HEK293T (cell line): ENCODE results near the gene SCML2.
"Not testable (repeated sequence)": the region's sequence is repeated elsewhere in the genome, so short reads cannot be mapped to it uniquely, and the experiment has no call there.

ENCODE experiments used
- CTCF ChIA-PET: fragments of 350-600 bp; formaldehyde crosslinking; extraction: SDS; loops from one replicate; lab custom pipeline; 2021; ENCODE audit warnings: antibody characterized with exemption, inconsistent platforms; lab: Yijun Ruan, JAX
- POLR2A ChIA-PET: fragments of 350-600 bp; formaldehyde crosslinking; extraction: SDS; loops from one replicate; lab custom pipeline; 2020; ENCODE audit warnings: antibody characterized with exemption, inconsistent platforms; lab: Yijun Ruan, JAX
- DNase-seq: peaks from one replicate; pipeline ENCODE4 v3.0.0; 2012; ENCODE audit warnings: mixed read lengths; ENCODE audit errors: extremely low spot score
- ARNT ChIP-seq: fragments of 450-650 bp; IDR thresholded peaks from 2 replicates; pipeline ENCODE4 v1.6.1; 2017; ENCODE audit warnings: mild to moderate bottlenecking
- BHLHE40 ChIP-seq: fragments of 450-650 bp; IDR thresholded peaks from 2 replicates; pipeline ENCODE4 v1.6.1; 2016; ENCODE audit warnings: mild to moderate bottlenecking, moderate library complexity, borderline replicate concordance
- CTBP1 ChIP-seq: fragments of 450-650 bp; IDR thresholded peaks from 2 replicates; pipeline ENCODE4 v1.6.1; 2016; ENCODE audit warnings: borderline replicate concordance
- ELF4 ChIP-seq: fragments of 450-650 bp; IDR thresholded peaks from 2 replicates; pipeline ENCODE4 v1.6.1; 2017; ENCODE audit warnings: antibody characterized with exemption
- FOXA1 ChIP-seq: fragments of 450-650 bp; IDR thresholded peaks from 2 replicates; pipeline ENCODE4 v1.6.1; 2016; ENCODE audit warnings: mild to moderate bottlenecking
- FOXK2 ChIP-seq: fragments of 450-650 bp; IDR thresholded peaks from 2 replicates; pipeline ENCODE4 v1.6.1; 2016; ENCODE audit warnings: mild to moderate bottlenecking
- FOXM1 ChIP-seq: fragments of 450-650 bp; IDR thresholded peaks from 2 replicates; pipeline ENCODE4 v1.6.1; 2017; ENCODE audit warnings: mild to moderate bottlenecking, borderline replicate concordance
- HDGF ChIP-seq: fragments of 450-650 bp; IDR thresholded peaks from 2 replicates; pipeline ENCODE4 v1.6.1; 2017; ENCODE audit warnings: antibody characterized with exemption, borderline replicate concordance
- L3MBTL2 ChIP-seq: fragments of 450-650 bp; conservative IDR thresholded peaks from 2 replicates; pipeline ENCODE4 v1.6.1; 2016; ENCODE audit warnings: mild to moderate bottlenecking
- LEF1 ChIP-seq: fragments of 450-650 bp; IDR thresholded peaks from 2 replicates; pipeline ENCODE4 v1.6.1; 2017; ENCODE audit warnings: mild to moderate bottlenecking, borderline replicate concordance
- NFRKB ChIP-seq: fragments of 450-650 bp; IDR thresholded peaks from 2 replicates; pipeline ENCODE4 v1.6.1; 2016; ENCODE audit warnings: mild to moderate bottlenecking, moderate library complexity
- SP1 ChIP-seq: fragments of 450-650 bp; IDR thresholded peaks from 2 replicates; pipeline ENCODE4 v1.6.1; 2017
- SUZ12 ChIP-seq: fragments of 450-650 bp; IDR thresholded peaks from 2 replicates; pipeline ENCODE4 v1.6.1; 2016; ENCODE audit warnings: mild to moderate bottlenecking
- TARDBP ChIP-seq: fragments of 450-650 bp; IDR thresholded peaks from 2 replicates; pipeline ENCODE4 v1.6.1; 2016
- ZNF384 ChIP-seq: fragments of 450-650 bp; IDR thresholded peaks from 2 replicates; pipeline ENCODE4 v1.6.1; 2016
- TF ChIP-seq, protein P1 (sequence below): fragments of 450-650 bp; IDR thresholded peaks from 2 replicates; pipeline ENCODE4 v1.6.1; 2016

Gene SCML2

DNA sequence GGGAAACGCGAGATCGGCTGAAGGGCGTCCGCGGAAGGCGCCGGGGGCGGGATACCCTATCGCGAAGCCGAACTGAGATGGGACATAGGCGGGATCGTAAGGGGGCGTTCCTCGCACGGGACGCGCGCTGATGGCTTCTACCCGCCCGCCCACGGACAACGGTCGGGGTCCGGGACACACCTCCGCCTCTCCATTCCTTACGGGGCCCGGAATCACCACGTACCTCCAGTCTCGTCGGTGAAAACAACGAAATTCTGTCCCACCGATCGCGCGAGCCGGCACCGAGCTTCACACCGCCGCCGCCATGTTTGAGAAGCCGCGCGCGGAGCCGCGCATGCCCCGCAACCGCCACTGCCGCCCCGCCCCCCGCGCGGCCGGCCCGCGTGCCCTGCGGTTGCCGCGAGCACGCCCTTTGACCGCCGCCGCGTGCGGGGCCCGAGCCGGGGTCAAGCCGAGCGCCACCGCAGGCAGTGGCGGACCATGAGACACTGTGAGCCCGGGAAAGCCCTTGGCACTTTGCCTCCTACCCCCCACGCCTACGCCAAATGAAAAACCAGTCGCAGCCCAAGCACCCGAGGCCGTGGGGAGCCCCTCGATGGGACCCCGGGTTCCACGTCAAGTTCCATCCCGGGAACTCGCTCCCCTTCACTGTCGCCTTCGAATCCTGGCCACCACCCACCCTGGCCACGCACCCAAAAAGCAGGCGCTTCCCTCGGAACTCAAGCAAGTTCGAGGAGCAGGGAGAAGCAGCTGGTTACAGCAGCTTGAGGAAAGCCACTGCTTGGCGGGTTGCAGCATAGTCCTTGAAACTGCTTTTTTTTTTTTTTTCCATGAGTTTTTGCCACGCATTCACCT lies at the start of gene SCML2:
TSS of gene SCML2 (minus strand) at position 320 of the 855 bp plus-strand sequence. CDS start 20,617 bp downstream, outside the sequence.
- peak; percentile 42 for DNase-seq
- ChIA-PET POLR2A (interaction anchor here (1.0 kb wide), 1 partner anchor 64 kb away, joined by 3 read pairs; no protein-coding TSS in a partner anchor), CTCF (interaction anchor here (0.6 to 1.1 kb wide), 2 partner anchors 10 to 542 kb away, joined by 3 read pairs; no protein-coding TSS in a partner anchor)
- TF ChIP-seq ZNF384 (0 out of 2 replicates have a peak, but pooled peaks have one; percentile 38), TARDBP (no peak), LEF1 (0 out of 2 replicates have a peak, but pooled peaks have one; percentile 6), L3MBTL2 (peak; percentile 83), ARNT (peak; percentile 29; the same call in 1 of the 2 replicates)

DNA sequence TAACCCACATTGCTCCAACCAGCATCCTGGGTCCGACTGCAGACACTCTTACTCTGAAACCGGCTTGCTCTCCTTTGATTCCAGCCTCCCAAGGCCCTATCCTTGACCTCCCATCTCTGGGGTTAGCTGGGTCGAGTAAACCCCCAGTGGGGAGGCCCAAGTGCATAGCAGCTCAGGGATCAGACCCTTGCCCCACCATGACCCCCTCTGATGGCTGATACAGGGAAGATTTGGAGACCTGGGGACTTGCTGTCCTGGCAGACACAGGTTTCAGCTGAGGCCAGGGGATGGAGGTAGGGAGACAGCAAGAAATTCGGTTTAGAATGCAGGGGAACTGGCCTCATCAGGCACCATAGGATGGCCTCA lies 47.3 kb upstream of the SCML2 start:
- DNase-seq = no peak
- TF ChIP-seq HDGF (no peak), ARNT (no peak), TARDBP (no peak), LEF1 (no peak), NFRKB (no peak), FOXK2 (no peak)
- TF ChIP-seq, protein P1, sequence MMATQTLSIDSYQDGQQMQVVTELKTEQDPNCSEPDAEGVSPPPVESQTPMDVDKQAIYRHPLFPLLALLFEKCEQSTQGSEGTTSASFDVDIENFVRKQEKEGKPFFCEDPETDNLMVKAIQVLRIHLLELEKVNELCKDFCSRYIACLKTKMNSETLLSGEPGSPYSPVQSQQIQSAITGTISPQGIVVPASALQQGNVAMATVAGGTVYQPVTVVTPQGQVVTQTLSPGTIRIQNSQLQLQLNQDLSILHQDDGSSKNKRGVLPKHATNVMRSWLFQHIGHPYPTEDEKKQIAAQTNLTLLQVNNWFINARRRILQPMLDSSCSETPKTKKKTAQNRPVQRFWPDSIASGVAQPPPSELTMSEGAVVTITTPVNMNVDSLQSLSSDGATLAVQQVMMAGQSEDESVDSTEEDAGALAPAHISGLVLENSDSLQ = no peak
- POLR2A ChIA-PET = no interaction called here
- CTCF ChIA-PET = interaction anchor here (1.0 kb wide), 1 partner anchor 25 kb away, joined by 3 read pairs; no protein-coding TSS in a partner anchor

DNA sequence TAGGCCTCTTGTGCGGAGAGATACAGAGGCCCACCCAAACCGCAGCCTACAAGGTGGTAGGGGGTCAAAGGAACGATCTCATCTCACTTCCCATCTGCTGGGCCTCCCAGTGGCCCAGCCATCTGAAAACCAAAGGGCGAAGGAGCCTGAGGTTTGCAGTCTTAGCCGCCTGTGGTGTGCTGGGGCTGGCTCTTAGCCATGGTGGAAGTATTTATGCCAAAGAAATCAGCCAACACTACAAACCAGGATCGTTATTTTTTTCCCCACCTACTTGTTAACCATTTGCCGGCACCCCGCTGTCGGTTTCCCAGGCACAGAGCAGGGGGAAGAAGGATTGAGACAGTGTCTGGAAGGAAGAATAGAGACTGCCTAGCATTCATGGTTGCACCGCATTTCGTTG lies 40.0 kb upstream of the SCML2 start:
- no peak for TF ChIP-seq NFRKB
- TF ChIP-seq LEF1 = no peak
- TF ChIP-seq, protein P1 = no peak
- TF ChIP-seq BHLHE40 = no peak
- TF ChIP-seq SUZ12 = no peak
- TF ChIP-seq HDGF = no peak
- no peak for TF ChIP-seq TARDBP
- no peak for TF ChIP-seq ZNF384
- TF ChIP-seq ARNT = no peak
- TF ChIP-seq FOXM1 = no peak
- TF ChIP-seq CTBP1 = no peak
- no peak for TF ChIP-seq L3MBTL2
- no peak for TF ChIP-seq ELF4
- no peak for TF ChIP-seq FOXK2
- TF ChIP-seq SP1 = no peak
- TF ChIP-seq FOXA1 = no peak
- no peak for DNase-seq
- ChIA-PET CTCF (interaction anchor here (0.6 kb wide), 1 partner anchor 940 kb away, joined by 4 read pairs; no protein-coding TSS in a partner anchor), POLR2A (no interaction called here)

DNA sequence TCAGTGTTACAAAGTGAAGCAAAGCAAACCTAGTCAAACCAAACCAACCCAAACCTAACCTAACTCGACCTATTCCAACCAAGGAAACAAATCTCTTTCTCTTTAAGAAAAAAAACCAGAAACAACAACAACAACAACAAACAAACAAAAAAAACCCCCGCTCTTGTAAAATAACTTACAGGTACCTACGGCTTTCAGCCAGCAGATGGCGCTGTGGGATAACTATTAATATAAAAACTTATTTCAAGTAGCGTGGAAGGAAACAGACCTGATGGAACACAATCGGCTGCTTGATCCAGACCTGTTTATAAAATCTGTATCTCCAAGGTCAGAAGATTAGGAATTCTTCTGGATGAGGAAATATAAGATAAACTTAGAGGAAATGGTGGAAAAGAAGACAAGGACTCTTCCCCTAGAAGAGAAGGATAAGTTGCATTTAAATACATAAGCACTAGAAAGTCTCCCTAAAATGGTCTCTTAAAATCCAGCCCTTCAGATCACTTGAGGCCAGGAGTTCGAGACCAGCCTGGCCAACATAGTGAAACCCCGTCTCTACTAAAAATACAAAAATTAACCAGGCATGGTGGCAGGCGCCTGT lies 36.6 kb upstream of the SCML2 start:
- CTCF ChIA-PET = interaction anchor here (0.7 kb wide), 1 partner anchor 896 kb away, joined by 3 read pairs; no protein-coding TSS in a partner anchor
- no peak for TF ChIP-seq TARDBP
- peak; percentile 67 for TF ChIP-seq ZNF384
- peak; percentile 50 for DNase-seq
- POLR2A ChIA-PET = no interaction called here

DNA sequence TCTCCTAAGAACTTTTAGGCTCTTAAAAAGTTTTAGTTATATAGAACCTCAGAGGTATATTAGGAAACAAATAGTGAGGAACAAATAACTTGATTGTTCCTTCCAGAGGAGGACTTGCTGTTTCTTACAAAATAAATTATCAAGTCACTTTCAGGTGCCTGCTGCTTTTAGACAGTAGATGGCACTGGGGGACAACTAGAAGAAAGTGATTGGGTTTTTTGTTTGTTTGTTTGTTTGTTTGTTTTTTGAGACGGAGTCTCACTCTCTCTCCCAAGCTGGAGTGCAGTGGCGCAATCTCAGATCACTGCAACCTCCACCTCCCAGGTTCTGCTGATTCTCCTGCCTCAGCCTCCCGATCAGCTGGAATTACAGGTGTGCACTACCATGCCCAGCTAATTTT lies 35.5 kb upstream of the SCML2 start:
- no peak for TF ChIP-seq CTBP1
- no peak for TF ChIP-seq BHLHE40
- no peak for TF ChIP-seq NFRKB
- TF ChIP-seq TARDBP = no peak
- no peak for TF ChIP-seq HDGF
- no peak for TF ChIP-seq ZNF384
- TF ChIP-seq SP1 = no peak
- no peak for TF ChIP-seq SUZ12
- TF ChIP-seq ARNT = no peak
- no peak for TF ChIP-seq LEF1
- no peak for TF ChIP-seq ELF4
- TF ChIP-seq L3MBTL2 = no peak
- ChIA-PET POLR2A (no interaction called here), CTCF (no interaction called here)
- no peak for DNase-seq

DNA sequence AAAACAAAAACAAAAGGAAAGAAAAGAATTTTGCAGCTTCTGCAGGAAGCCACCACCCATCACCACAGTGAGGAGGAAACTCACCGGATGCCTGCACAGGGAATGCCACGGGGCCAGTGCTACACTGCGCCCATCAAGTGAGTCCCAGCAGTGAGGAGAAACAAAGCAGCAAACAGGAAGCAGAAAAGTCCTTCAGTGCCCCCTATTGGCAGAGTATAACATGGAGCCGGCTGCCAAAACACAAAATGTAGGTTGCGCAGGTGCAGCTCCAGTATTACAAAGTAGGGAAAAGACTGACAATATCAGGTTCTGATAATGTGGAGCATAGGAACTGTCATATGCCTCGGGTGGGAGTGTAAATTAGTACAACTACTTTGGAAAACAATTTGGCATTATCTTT lies 23.3 kb upstream of the SCML2 start:
- ChIA-PET POLR2A (no interaction called here), CTCF (interaction anchor here (0.8 kb wide), 1 partner anchor 445 kb away, joined by 5 read pairs; no protein-coding TSS in a partner anchor)
- no peak for TF ChIP-seq CTBP1
- no peak for TF ChIP-seq BHLHE40
- TF ChIP-seq SUZ12 = no peak
- no peak for TF ChIP-seq NFRKB
- no peak for TF ChIP-seq ARNT
- no peak for TF ChIP-seq TARDBP
- TF ChIP-seq, protein P1 = no peak
- no peak for TF ChIP-seq FOXM1
- no peak for TF ChIP-seq FOXA1
- no peak for TF ChIP-seq SP1
- no peak for TF ChIP-seq ELF4
- TF ChIP-seq FOXK2 = no peak
- peak; percentile 62 for DNase-seq

DNA sequence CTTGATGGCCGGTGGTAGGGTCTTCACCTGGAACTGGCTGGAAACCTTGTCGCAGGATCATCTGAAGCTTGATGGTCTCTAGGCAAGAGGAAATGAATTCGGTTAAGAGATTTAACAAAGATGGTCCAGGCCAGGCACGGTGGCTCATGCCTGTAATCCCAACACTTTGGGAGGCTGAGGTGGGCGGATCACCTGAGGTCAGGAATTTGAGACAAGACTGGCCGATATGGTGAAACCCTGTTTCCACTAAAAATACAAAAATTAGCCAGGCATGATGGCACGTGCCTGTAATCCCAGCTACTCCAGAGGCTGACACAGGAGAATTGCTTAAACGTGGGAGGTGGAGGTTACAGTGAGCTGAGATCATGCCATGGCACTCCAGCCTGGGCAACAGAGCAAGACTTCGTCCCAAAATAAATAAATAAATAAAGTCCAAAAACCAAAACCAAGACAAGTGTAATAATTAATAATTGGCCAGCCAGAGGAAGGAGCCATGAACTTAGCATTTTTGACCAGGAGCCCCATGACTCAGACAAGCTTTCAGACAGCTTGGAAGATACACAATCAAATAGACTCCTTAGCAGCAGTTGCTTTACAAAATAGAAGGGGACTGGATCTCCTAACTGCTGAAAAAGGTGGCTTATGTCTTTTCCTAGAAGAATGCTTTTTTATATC lies 20.8 kb upstream of the SCML2 start:
- DNase-seq, POLR2A ChIA-PET, CTCF ChIA-PET: not testable (repeated sequence)

DNA sequence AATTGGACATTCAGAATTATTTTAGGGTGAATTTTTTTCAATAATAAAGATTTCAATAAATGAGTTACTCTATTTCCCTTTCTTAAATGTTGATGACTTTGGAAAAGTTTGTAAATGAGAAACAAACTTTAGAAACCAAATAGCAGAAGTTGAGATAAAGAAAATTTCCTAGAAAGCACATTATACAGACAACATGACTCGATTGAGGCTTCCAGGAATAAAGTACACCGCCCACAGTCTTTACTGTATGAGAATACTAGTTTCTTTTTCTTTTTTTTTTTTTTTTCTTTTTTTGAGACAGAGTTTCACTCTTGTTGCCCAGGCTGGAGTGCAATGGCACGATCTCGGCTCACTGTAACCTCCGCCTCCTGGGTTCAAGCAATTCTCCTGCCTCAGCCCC lies 14.6 kb upstream of the SCML2 start:
- CTCF ChIA-PET = interaction anchor here (1.2 kb wide), 1 partner anchor 16 kb away, joined by 3 read pairs; no protein-coding TSS in a partner anchor
- POLR2A ChIA-PET, DNase-seq: not testable (repeated sequence)
